ENCODE measurements around the gene FIBIN.
"Not testable (repeated sequence)": the region's sequence is repeated elsewhere in the genome, so short reads cannot be mapped to it uniquely, and the experiment has no call there.

The FIBIN gene

GRCh38 chr11:26993965-26994457 is at the start of gene FIBIN:
TSS of gene FIBIN (plus strand) at chr11:26994112. CDS start at chr11:26994527, 415 bp downstream.
- no peak for DNase-seq (ENCODE audit: low read depth)

- DNase-seq (ENCODE audit: low read depth) = no peak
Measured at GRCh38 chr11:26944866-26945664, 48.8 kb upstream of the FIBIN start.

DNA sequence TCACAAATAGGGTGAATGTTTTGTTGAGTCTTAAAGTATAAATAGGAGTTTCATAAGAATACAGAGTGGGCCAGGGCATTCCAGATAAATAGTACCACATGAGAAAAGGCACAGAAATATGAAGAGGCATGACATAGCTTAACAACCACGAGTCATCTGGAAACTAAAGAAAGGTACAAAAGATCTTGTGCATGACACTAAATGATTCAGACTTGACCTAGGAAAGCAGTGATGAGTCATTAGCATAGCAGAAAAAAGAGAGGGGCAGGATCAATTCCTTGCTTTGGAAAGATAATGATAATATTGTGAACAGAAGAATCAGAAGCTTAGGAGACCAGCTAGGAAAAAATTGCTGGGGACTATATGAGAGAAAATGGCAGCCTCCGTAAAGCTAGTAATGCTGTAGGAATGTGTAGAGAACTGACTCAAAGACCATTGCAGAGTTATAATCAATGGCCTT is 47.6 kb upstream of the FIBIN start:
- DNase-seq (ENCODE audit: low read depth) = no peak

GRCh38 chr11:26947379-26947844 is 46.5 kb upstream of the FIBIN start:
- no peak for DNase-seq (ENCODE audit: low read depth)

GRCh38 chr11:26947904-26948639 is 45.8 kb upstream of the FIBIN start:
- DNase-seq (ENCODE audit: low read depth) = no peak

DNA sequence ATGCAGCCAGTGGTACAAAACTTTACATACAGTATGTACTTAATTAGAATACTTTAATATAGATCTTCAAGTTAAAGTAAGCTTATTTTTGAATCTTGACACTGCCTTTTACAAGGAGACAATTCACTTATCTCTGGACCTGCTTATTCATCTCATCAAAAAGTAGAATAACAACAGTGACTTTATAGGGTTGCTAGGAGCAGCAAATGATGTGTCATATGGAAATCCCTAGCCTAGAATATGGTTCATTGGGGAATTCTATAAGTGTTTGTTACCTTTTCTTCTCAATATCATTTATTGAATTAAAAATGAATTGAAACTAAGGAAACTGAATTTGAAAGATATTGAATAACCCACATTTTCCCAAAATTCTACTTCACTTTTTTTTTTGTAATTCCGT is 45.0 kb upstream of the FIBIN start:
- DNase-seq (ENCODE audit: low read depth) = no peak

DNA sequence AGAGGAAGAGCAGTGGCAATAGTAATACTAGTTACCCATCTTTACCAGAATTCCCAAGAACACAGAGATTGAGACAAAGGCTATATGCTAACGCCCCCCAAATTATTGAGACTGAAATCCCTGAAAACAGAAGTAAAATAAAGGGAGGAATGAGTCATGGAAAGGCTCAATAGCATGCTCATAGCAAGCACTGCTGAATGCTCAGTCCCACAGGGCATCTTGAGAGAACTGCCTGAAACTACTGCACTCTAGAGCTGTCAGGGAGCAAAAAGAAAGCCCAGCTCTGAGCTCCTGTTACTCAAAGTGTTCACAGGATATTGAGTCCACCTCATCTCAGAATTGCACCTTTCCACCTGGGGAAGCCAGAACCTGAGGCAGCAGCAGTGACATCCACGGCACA is 44.1 kb upstream of the FIBIN start:
- no peak for DNase-seq (ENCODE audit: low read depth)

DNA sequence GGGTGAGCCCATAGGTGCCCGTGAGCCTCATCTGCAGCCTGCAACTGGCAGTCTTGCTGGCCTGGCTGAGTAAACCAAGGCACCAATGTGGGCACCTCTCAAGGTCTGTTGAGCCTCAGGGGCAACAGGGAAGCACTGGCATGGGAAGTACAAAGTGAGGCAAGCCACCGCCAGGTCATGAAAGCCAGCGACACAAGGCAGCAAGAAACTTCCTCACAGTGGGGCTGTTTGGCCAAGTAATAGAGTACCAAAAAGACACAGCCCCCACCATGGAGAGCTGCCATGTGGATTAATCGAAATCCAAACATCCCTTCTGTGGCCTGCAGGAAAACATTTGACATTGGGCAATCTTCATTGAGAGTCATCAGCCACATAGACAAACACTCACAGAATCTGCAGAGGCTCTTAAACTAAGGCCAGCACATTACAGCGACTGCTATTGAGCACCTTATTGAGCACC is 43.6 kb upstream of the FIBIN start:
- DNase-seq (ENCODE audit: low read depth) = no peak

- no peak for DNase-seq (ENCODE audit: low read depth)
Measured at GRCh38 chr11:26951809-26952515, 42.0 kb upstream of the FIBIN start.

GRCh38 chr11:26953770-26954392 is 40.0 kb upstream of the FIBIN start:
- DNase-seq (ENCODE audit: low read depth) = no peak

DNA sequence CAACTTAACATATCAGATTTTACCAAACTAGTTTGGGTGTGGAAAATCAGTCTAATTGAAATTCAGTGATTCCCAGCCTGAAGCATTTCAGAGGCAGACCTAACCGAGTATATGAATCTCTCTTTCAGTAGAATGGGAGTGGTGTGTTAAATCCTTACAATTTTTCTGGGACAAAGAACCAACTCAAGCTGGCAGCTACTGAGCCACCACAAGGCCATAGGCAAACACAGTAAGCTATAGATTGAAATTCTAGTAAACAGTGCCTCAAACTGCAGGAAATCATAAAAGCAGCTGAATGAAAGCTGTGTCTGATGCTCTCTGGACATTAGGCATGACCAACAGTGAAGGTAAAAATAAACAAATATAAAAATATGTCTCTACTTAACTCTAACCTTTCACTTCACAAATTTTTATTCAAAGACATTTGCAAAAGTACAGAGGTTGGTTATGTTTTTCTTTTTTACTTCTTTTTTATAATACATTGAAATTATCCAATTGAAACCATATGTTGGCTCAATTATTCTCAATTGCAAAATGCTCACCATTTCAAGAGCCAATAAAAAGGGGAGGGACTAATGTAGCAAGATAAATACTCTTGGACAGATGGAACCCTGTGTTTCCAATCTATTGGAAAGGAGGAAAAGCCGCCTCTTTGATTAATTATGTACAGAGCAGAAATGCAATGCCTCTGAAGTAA is 35.8 kb upstream of the FIBIN start:
- DNase-seq (ENCODE audit: low read depth) = no peak

DNA sequence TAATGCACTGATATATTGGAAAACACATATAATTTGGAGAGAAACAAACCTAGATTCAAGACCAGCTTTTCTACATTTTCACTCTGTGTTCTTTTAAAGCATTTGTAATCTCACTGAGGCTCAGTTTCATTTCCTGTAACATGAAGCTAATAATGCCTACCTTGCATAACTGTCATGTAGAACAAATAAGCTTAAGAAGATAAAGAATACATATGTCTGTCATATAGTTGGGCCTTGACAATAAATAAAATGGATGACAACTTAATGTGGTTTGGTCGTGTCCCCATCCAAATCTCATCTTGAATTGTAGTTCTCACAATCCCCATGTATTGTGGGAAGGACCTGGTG is 35.2 kb upstream of the FIBIN start:
- DNase-seq (ENCODE audit: low read depth) = no peak

- no peak for DNase-seq (ENCODE audit: low read depth)
Measured at GRCh38 chr11:26960281-26960680, 33.6 kb upstream of the FIBIN start.

DNA sequence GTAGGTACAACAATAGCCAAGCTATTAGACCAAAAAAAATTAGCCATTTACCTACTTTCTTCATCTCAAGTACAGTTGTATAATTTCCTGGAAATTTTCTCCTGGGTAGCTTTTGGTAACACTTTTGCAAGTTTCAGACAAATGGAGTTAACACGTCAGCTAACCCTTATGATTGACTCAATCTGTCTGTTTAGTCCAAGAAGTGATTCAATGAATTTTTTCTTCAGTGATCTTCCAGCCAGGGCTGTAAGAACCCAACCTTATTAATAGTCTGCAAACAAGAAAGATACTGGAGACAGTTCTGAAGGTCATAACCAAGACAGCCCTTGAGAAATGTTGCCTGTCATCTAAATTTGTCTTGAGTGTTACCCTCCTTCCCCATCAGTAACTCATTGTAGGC is 30.1 kb upstream of the FIBIN start:
- DNase-seq (ENCODE audit: low read depth) = no peak

DNA sequence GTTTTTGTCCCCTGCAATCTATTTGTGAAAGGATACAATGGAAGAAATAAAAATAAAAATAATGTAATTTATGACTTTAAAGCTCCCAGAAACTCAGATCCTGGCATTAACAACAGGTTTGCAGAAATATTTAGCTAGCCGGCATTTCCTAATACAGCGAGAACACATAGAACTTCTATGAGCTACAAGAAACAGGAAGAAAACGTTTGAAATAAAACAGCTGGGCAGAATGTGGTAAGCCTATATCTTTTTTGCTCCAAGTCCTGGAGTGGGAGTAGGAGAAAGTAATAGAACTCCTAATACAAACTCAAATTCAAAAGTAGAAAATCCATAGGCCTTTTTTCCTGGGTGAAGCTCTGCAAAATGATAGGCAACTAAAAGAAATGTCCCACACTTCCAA is 29.6 kb upstream of the FIBIN start:
- DNase-seq (ENCODE audit: low read depth) = no peak

DNA sequence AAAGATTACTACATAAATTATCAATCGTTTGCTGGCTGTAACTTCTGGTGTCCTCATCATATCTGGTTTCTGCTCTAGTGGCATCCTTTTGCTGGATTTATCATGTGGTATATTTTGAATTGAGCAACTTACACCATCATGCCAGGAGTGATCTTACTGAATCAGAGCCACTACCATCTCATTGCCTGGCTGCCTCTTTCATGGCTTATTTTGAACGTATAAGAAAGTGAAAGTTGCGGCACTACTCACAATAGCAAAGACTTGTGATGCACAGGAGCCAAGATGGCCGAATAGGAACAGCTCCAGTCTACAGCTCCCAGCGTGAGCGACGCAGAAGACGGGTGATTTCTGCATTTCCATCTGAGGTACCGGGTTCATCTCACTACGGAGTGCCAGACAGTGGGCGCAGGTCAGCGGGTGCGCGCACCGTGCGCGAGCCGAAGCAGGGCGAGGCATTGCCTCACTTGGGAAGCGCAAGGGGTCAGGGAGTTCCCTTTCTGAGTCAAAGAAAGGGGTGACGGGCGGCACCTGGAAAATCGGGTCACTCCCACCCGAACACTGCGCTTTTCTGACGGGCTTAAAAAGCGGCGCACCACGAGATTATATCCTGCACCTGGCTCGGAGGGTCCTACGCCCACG is 28.9 kb upstream of the FIBIN start:
- DNase-seq (ENCODE audit: low read depth) = not testable (repeated sequence)

DNA sequence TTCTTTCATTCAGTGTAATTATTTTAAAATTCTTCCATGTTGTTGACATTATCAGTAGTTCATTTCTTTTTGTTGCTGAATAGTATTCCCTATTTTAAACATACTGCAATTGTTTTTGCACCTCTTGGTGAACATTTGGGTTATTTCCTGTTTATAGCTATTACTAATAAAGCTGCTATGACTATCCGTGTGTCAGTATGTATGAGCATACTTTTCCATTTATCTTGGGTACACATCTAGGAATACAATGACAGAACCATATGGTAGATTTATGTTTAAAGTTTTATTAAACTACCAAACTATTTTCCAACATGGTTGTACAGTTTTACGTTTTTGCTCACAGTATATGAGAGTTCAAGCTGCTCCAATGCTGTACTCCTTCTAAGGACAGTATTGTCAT is 22.0 kb upstream of the FIBIN start:
- DNase-seq (ENCODE audit: low read depth) = no peak

DNA sequence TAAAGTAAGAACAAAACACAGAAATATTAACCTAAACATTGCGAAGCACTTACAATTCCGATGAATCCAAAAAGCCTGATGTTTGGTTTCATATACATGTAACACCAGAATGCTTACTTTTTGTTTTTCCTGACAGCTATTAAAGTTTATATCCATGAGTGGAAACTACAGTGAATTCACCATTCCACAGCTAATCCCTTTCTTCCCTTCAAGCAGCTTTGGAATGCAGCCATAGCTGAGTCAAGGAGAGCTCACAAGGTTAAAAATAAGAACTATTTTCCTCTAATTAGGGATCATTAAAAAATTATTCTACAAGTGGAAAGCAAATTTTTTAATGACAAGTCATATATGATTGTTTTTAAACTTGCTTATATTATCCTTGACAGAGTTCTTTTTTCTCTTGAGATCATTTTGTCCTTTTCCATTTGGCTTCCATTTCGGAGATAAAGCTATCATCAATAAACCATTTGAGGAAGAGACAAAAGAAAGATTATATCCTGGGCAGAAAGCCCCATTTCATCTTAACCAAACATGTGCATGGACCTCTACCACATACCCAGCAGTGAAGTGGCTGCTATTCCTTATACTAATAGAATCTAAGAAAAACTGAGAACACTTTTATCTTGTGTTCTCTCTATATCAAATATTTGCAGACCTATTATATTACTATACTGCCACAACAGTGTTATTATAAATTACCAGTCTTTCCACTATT is 19.7 kb upstream of the FIBIN start:
- DNase-seq (ENCODE audit: low read depth) = no peak

DNA sequence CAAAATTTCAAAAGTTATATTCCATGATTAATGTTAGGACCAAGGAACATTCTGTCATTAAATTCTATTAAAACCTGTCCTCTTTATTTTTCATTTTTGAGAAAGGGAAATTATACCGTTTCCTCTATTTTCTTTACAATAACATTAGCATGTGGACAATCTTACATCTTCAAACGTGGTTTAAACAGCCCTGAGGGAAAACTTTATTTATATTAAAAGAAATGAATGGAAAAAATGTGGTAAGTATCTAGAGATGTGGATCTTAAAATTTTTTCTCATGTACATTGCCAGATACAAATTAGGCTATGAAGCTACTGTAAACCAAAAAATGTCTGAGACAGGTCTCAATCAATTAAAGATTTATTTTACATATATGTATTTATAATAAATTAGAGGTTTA is 18.9 kb upstream of the FIBIN start:
- no peak for DNase-seq (ENCODE audit: low read depth)

DNA sequence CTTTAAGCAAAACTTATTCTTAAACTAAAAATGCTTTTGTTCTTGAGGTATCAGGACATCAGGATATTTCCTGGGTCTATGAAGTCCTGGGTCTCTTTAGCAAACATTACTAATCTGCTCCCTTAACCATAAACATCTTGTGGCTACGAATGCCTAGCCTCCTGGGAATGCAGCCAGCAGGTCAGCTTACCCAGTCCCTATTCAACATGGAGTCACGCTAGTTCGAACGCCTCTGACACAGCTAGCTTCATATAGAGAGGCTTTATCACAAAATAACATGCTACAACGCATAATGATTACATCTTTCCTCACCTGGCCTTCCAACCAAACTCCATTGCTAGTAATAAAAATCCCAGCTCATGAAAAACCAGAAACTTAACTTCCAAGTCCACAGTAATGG is 17.5 kb upstream of the FIBIN start:
- DNase-seq (ENCODE audit: low read depth) = no peak
